ENCODE data around the gene MAP3K12. TPM values are rescaled to one million over a fixed set of nuclear protein-coding genes. Genes with fewer than 3 reads are reported as not detected.
A peak's percentile ranks its signal among the peaks of the same experiment; 100 is the strongest.

MAP3K12 gene
- total and polyA plus RNA-seq, 2 experiments from 2014 or later, result 6.6 to 17.9 TPM

DNA sequence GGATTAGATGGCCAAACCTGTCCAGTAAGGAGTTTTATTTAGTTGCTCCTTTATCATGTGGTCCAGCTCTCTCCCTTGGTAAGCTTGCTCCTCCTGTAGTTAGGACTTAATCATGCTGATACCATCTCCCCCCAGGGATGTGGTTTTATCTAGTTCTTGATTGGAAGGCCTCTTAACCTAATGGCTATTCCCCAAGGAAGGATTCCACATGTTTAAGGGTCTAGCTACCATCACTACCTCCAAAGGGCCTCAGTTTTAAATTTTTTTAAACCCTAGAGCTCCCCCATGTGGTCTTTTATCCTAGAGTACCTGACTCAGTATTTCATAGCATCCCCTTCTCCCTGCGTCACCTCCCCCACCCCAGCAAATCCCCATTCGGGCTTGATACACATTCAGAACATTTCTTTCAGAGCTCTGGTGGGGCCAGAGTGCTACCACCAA, 22.5 kb downstream of the MAP3K12 start:
- Histone ChIP-seq H3K36me3 (ENCODE audit: insufficient read depth) (peaks cover 77% of the 10 kb centered on the region), H3K79me2 (replicated peaks; ENCODE audit: insufficient read depth) (peaks cover 44% of the 10 kb centered on the region), H4K20me1 (replicated peaks; ENCODE audit: insufficient read depth) (peaks cover 59% of the 10 kb centered on the region), H2AFZ (no peak overlapping the region), H3K4me3 (no peak overlapping the region), H3F3A (replicated peaks; ENCODE audit: low read depth) (peaks cover 48% of the 10 kb centered on the region), H3K4me1 (ENCODE audit: insufficient read depth) (peaks cover 38% of the 10 kb centered on the region), H3K9me2 (ENCODE audit: insufficient read depth) (no peaks in the 10 kb centered on the region), H3K27ac (ENCODE audit: low read depth) (peak overlapping the region; percentile 71), H3K4me2 (no peak overlapping the region), H3K27me3 (ENCODE audit: insufficient read depth) (no peaks in the 10 kb centered on the region)
- ATAC-seq (peak; percentile 62), DNase-seq (ENCODE audit: low spot score) (peak; percentile 82)
- Mint-ChIP-seq H3K9me3 (no peaks in the 10 kb centered on the region), H3K4me1 (peaks cover 50% of the 10 kb centered on the region), H3K4me3 (no peak overlapping the region), H3K27ac (peak overlapping the region; percentile 91), H3K27me3 (ENCODE audit: insufficient read depth, low read depth, poor library complexity) (peaks cover 10% of the 10 kb centered on the region), H3K36me3 (ENCODE audit: low read depth) (peaks cover 97% of the 10 kb centered on the region)
- no peak for TF ChIP-seq JUNB (IDR thresholded peaks at IDR 0.05; ENCODE audit: unreplicated experiment)
- no peak for TF ChIP-seq ZNF462 (CRISPR knock-in tag; IDR thresholded peaks at IDR 0.05)
- peak; percentile 34 to 58; a peak in 3 of 4 replicates for TF ChIP-seq CTCF (conservative IDR thresholded peaks at IDR 0.05; ENCODE audit: low read depth in 2 of 2)
- no peak for TF ChIP-seq POLR2AphosphoS5 (IDR thresholded peaks at IDR 0.05; ENCODE audit: low read depth)
- TF ChIP-seq EZH2 (IDR thresholded peaks at IDR 0.05; ENCODE audit: low read depth, unreplicated experiment), result no peak
- no peak for TF ChIP-seq ZNF114 (CRISPR knock-in tag; IDR thresholded peaks at IDR 0.05)
- TF ChIP-seq, protein P1, sequence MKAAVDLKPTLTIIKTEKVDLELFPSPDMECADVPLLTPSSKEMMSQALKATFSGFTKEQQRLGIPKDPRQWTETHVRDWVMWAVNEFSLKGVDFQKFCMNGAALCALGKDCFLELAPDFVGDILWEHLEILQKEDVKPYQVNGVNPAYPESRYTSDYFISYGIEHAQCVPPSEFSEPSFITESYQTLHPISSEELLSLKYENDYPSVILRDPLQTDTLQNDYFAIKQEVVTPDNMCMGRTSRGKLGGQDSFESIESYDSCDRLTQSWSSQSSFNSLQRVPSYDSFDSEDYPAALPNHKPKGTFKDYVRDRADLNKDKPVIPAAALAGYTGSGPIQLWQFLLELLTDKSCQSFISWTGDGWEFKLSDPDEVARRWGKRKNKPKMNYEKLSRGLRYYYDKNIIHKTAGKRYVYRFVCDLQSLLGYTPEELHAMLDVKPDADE (IDR thresholded peaks at IDR 0.05), result no peak
- TF ChIP-seq EZH2phosphoT487 (IDR thresholded peaks at IDR 0.05; ENCODE audit: unreplicated experiment), result no peak

Measured in GM23338 (cell line).